ENCODE measurements around the gene SLC30A9.

Gene SLC30A9

DNA sequence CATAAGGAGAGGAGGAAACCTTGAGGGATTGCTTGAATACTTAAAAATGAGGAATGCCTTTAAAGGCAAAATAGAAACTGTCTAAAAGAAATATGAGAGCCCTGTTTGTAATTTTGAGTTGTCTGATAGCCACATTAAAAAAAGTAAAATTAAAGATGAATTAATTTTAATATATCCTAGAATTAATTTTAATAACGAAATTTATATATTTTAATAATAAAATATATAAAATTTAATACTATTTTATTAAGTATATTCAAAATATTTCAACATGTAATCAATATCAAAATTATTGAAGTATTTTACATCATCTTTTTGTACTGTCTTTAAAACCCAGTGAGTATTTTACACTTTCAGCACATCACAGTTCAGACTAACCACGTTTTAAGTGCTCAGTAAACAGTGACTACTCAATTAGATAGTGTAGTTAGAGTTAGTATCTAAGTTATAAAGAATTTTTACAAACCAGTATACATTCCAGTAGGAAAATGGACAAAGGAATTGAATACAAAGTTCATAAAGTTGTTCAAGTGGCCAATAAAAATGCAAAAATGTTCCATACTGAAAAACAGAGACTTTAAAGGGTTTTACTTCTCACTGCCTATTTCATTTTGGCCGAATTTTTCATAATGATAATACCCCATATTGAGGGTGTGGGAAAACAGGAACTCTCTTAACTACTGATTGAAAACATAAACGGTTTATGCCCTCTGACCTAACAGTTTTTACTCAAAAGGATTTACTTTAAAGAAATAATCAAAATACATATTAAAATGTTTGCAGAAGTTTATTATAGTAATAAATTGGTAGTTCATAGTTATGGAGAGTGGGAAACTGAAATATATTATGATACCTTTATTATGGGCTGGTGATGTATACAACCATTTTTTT, 2.9 kb downstream of the SLC30A9 start:
- TF ChIP-seq, protein P1, sequence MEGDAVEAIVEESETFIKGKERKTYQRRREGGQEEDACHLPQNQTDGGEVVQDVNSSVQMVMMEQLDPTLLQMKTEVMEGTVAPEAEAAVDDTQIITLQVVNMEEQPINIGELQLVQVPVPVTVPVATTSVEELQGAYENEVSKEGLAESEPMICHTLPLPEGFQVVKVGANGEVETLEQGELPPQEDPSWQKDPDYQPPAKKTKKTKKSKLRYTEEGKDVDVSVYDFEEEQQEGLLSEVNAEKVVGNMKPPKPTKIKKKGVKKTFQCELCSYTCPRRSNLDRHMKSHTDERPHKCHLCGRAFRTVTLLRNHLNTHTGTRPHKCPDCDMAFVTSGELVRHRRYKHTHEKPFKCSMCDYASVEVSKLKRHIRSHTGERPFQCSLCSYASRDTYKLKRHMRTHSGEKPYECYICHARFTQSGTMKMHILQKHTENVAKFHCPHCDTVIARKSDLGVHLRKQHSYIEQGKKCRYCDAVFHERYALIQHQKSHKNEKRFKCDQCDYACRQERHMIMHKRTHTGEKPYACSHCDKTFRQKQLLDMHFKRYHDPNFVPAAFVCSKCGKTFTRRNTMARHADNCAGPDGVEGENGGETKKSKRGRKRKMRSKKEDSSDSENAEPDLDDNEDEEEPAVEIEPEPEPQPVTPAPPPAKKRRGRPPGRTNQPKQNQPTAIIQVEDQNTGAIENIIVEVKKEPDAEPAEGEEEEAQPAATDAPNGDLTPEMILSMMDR (IDR thresholded peaks at IDR 0.05; ENCODE audit: low read depth, low read length, missing control alignments): no peak
- in situ Hi-C loops (cut with HindIII; ENCODE audit: low sequenced_read_pairs): no loop called here
- H3K4me3 ChIP-seq (ENCODE audit: low read depth, low read length): no peak overlapping the region
- no peak for DNase-seq (ENCODE audit: low read depth)

DNA sequence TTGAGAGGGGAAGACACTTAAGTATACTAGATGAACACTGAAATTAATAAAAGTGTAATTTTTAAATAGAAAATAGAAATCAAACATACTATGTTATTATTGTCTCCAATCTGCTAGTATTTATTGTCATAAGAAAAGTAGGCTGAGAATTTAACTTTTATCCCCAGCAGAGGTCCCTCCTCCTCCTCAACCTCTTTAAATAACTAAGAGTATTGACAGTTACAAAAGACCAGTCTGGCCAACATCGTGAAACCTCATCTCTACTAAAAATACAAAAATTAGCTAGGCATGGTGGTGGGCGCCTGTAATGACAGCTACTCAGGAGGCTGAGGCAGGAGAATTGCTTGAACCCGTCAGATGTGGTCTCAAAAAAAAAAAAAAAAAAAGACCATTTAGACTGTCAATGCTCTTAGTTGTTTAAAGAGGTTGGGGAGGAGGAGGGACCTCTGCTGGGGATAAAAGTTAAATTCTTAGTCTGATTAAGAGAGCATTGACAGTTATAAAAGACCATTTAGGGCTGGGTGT, 4.2 kb downstream of the SLC30A9 start:
- TF ChIP-seq, protein P1 (IDR thresholded peaks at IDR 0.05; ENCODE audit: low read depth, low read length, missing control alignments): no peak
- no peak overlapping the region for H3K4me3 ChIP-seq (ENCODE audit: low read depth, low read length)
- in situ Hi-C loops (cut with HindIII; ENCODE audit: low sequenced_read_pairs): no loop called here
- DNase-seq (ENCODE audit: low read depth): no peak

DNA sequence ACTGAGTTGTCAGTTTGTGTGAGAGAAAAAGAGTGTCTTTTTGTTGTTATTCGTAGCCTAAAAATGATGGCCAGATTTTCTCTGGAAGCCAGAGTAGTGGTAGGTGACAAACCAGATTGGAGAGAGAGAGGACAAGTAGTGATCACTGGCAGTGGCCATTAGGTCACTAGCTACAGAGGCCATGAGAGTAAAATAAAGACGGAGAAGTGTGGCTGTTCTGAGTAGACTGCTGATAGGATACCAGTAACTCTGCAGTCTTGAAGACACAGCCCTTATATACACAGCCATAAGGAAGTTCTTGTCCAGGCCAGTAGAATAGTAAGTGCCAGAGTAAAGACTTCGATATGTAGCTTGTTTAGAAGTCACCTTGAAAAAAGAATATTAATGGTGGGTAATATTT, 7.7 kb downstream of the SLC30A9 start:
- no peak overlapping the region for H3K4me3 ChIP-seq (ENCODE audit: low read depth, low read length)
- in situ Hi-C loops (cut with HindIII; ENCODE audit: low sequenced_read_pairs): no loop called here

DNA sequence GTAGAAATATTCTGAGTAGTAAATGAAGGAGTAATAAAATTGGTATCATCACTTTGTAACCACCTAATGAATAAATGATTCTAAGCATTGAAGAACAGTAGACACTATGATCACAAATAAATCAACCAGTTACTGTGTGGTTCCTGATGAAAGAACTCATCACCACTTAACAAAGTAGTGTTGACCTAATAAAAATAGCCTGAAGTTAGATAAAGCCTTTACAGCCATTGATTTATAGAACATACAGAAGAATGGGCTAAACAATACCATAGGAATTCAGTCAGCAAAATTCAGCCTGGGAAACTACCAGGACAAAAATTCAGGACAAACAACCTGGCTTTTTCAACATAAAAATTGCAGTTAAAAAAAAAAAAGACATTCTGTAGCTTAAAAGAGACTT, 9.0 kb downstream of the SLC30A9 start:
- no peak overlapping the region for H3K4me3 ChIP-seq (ENCODE audit: low read depth, low read length)
- DNase-seq (ENCODE audit: low read depth): no peak
- in situ Hi-C loops (cut with HindIII; ENCODE audit: low sequenced_read_pairs): no loop called here
- TF ChIP-seq, protein P1 (IDR thresholded peaks at IDR 0.05; ENCODE audit: low read depth, low read length, missing control alignments): no peak

More for the DNA sequence above, 7.7 kb downstream of the SLC30A9 start:
- TF ChIP-seq, protein P1 (IDR thresholded peaks at IDR 0.05; ENCODE audit: low read depth, low read length, missing control alignments): no peak
- DNase-seq (ENCODE audit: low read depth): no peak

DNA sequence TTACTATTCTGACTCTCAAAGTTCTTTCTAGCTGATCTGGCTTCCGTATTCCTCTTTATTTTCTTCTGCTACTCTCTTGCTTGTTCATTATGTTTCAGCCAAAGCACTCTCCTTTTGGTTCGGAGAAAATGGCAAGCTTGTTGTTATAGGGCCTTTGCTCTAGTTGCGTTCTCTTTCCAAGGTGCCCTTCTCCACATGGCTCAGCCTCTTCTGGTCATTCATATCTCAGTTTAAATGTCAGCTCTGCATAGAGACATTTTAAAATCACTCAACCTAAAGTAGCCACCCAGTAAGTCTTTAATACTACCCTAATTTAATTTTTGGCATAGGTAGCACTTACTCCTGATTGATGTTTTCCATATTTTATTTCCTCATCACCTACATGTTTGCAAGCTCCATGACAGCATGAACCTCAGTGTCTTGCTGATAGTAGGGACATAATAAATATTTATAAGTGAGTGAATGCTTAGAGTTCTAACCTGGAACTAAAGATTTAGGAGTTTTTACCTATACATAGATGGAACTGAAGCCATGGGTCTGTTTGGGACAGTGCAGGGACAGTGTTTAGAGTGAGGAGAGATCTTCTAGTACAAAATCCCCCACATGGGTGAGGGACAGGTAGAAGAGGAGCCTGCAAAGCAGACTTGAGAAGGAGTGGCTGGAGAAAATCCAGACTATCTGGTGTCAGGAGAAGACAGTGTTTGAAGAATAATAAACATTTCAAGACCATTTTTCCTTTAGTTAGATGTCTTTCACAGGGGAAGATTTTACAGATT, 17.9 kb downstream of the SLC30A9 start:
- no peak overlapping the region for H3K4me3 ChIP-seq (ENCODE audit: low read depth, low read length)
- TF ChIP-seq, protein P1 (IDR thresholded peaks at IDR 0.05; ENCODE audit: low read depth, low read length, missing control alignments): no peak
- no peak for DNase-seq (ENCODE audit: low read depth)
- in situ Hi-C loops (cut with HindIII; ENCODE audit: low sequenced_read_pairs): no loop called here

DNA sequence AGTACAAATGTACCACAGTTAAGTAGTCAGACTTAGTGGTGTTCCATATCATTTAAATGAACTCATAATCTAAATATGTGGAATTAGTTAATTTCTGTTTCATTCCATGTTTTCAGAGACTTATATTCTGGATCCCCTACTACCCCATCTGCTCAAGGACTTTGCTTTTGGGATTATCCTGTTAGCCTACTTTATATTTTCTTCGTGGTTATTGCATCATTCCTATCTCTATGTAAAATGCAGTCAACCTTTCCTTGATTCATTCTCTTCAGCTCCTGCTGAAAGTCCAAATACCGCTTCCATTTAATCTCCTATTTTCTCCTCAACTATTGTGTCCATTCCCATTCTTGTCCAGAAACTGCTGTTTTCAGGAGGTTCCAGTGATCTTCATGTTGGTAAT, 25.1 kb downstream of the SLC30A9 start:
- in situ Hi-C loops (cut with HindIII; ENCODE audit: low sequenced_read_pairs): no loop called here
- TF ChIP-seq, protein P1 (IDR thresholded peaks at IDR 0.05; ENCODE audit: low read depth, low read length, missing control alignments): no peak

More for the DNA sequence above, 25.1 kb downstream of the SLC30A9 start:
- DNase-seq (ENCODE audit: low read depth): no peak
- H3K4me3 ChIP-seq (ENCODE audit: low read depth, low read length): no peak overlapping the region
